HG03045 (cell line): ENCODE measurements around the gene CFAP300.

Source experiments
- ATAC-seq: cut with Tn5 transposase; IDR thresholded peaks from one replicate; pipeline ENCODE4 v1.9.1; 2021; ENCODE audit warnings: mild to moderate bottlenecking, moderate library complexity; ENCODE audit not compliant: unreplicated experiment

Gene CFAP300

GRCh38 chr11:102119997-102120396 lies 72.8 kb downstream of the CFAP300 start:
- no peak for ATAC-seq

GRCh38 chr11:102120437-102120973 lies 73.3 kb downstream of the CFAP300 start:
- no peak for ATAC-seq

- no peak for ATAC-seq
These were observed 74.1 kb downstream of the CFAP300 start for GRCh38 chr11:102121329-102121728.
